Hepatocyte (in vitro differentiated cells): ENCODE measurements around the gene SH3BGRL. TPM values are rescaled to one million over a fixed set of nuclear protein-coding genes. Genes with fewer than 3 reads are reported as not detected.
"Not testable (repeated sequence)": the region's sequence is repeated elsewhere in the genome, so short reads cannot be mapped to it uniquely, and the experiment has no call there.

ENCODE experiments used
- DNase-seq: peaks from one replicate; pipeline ENCODE4 v3.0.0-alpha.2; 2016; ENCODE audit warnings: low spot score
- H2AFZ ChIP-seq: fragments of 200-600 bp; sonication (generic); 2 replicates; pipeline ENCODE4 v1.6.0; 2016; ENCODE audit warnings: antibody characterized with exemption, mild to moderate bottlenecking
- H3K27ac ChIP-seq: fragments of 200-600 bp; sonication (generic); 2 replicates; pipeline ENCODE4 v1.5.1; 2016; ENCODE audit warnings: mild to moderate bottlenecking
- H3K27me3 ChIP-seq: fragments of 200-600 bp; sonication (generic); 2 replicates; pipeline ENCODE4 v1.6.1; 2016
- H3K36me3 ChIP-seq: fragments of 200-600 bp; sonication (generic); replicated peaks from 2 replicates; pipeline ENCODE4 v1.5.1; 2016; ENCODE audit warnings: low read depth; ENCODE audit not compliant: insufficient read depth
- H3K4me1 ChIP-seq: fragments of 200-600 bp; sonication (generic); 2 replicates; pipeline ENCODE4 v1.5.1; 2016; ENCODE audit warnings: mild to moderate bottlenecking, moderate library complexity; ENCODE audit not compliant: insufficient read depth
- H3K4me2 ChIP-seq: fragments of 200-600 bp; sonication (generic); 2 replicates; pipeline ENCODE4 v1.6.0; 2016
- H3K4me3 ChIP-seq: fragments of 200-600 bp; sonication (generic); 2 replicates; pipeline ENCODE4 v1.5.1; 2016; ENCODE audit warnings: mild to moderate bottlenecking
- H3K79me2 ChIP-seq: fragments of 200-600 bp; sonication (generic); 2 replicates; pipeline ENCODE4 v1.6.0; 2017; ENCODE audit warnings: mild to moderate bottlenecking
- H3K9me2 ChIP-seq: fragments of 200-600 bp; sonication (generic); replicated peaks from 2 replicates; pipeline ENCODE4 v1.6.0; 2017; ENCODE audit warnings: mild to moderate bottlenecking; ENCODE audit not compliant: insufficient read depth
- H3K9me3 ChIP-seq: fragments of 200-600 bp; sonication (generic); 2 replicates; pipeline ENCODE4 v1.5.1; 2016; ENCODE audit warnings: low read depth, mild to moderate bottlenecking
- H4K20me1 ChIP-seq: fragments of 200-600 bp; sonication (generic); 2 replicates; pipeline ENCODE4 v1.6.0; 2016; ENCODE audit warnings: mild to moderate bottlenecking; ENCODE audit not compliant: insufficient read depth, poor library complexity, severe bottlenecking
- CTCF ChIP-seq: fragments of 200-600 bp; sonication (generic); IDR thresholded peaks from 2 replicates; pipeline ENCODE4 v1.5.1; 2016; ENCODE audit warnings: antibody characterized with exemption, mild to moderate bottlenecking; ENCODE audit not compliant: poor library complexity
- EZH2 ChIP-seq: fragments of 200-600 bp; sonication (generic); IDR thresholded peaks from 2 replicates; pipeline ENCODE4 v1.6.1; 2016; ENCODE audit warnings: antibody characterized with exemption, mild to moderate bottlenecking, borderline replicate concordance
- EZH2phosphoT487 ChIP-seq: fragments of 200-600 bp; sonication (generic); IDR thresholded peaks from one replicate; pipeline ENCODE4 v1.6.1; 2018; ENCODE audit warnings: antibody characterized with exemption, mild to moderate bottlenecking, low read depth, moderate library complexity; ENCODE audit not compliant: unreplicated experiment, severe bottlenecking
- WGBS: methylation state at CpG from one replicate; pipeline ENCODE4 v1.1.6; 2016; ENCODE audit warnings: low lambda C conversion rate; ENCODE audit errors: missing lambda C conversion rate; 5-methylcytosine and 5-hydroxymethylcytosine counted together
- polyA plus RNA-seq: library from polyadenylated mRNA; unstranded; fragments of >200 nt; fragmentation: Nextera tagmentation; extraction: Ambion mirVana; gene quantifications from 2 replicates; pipeline ENCODE4 v1.2.1, GENCODE V29; 2016
- total RNA-seq: library from RNA; depleted of rRNA; stranded (reverse); fragments of >200 nt; gene quantifications from 2 replicates; pipeline ENCODE4 v1.2.3, GENCODE V29; 2014

Gene SH3BGRL
- total and polyA plus RNA-seq, 2 experiments from 2014 or later: 72.3 to 110 TPM

- 88% methylated on average over 5 of the region's 5 CpGs for WGBS
- Histone ChIP-seq H4K20me1 (no peaks in the 10 kb centered on the region), H3K9me3 (no peaks in the 10 kb centered on the region), H3K4me2 (no peak overlapping the region), H3K36me3 (no peaks in the 10 kb centered on the region), H3K27me3 (no peaks in the 10 kb centered on the region), H3K27ac (no peak overlapping the region), H3K4me3 (no peak overlapping the region), H3K4me1 (no peaks in the 10 kb centered on the region), H3K79me2 (no peaks in the 10 kb centered on the region), H2AFZ (no peak overlapping the region), H3K9me2 (no peaks in the 10 kb centered on the region)
- TF ChIP-seq EZH2phosphoT487: no peak
- no peak for TF ChIP-seq EZH2
- TF ChIP-seq CTCF: no peak
- DNase-seq: no peak
Observed at GRCh38 chrX:81316163-81316562, 114.3 kb downstream of the SH3BGRL start.

DNA sequence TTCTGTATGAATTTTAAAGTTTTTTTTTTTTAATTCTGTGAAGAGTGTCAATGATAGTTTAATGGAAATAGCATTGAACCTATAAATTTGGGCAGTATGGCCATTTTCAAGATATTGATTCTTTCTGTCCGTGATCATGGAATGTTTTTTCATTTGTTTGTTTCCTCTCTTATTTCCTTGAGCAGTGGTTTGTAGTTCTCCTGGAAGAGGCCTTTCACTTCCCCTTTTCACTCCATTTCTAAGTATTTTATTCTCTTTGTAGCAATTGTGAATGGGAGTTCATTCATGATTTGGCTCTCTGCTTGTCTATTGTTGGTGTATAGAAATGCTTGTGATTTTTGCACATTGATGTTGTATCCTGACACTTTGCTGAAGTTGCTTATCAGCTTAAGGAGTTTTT lies 129.8 kb downstream of the SH3BGRL start:
- not testable (repeated sequence) for H4K20me1 ChIP-seq, H3K4me2 ChIP-seq, H3K9me3 ChIP-seq, H3K79me2 ChIP-seq, H3K27me3 ChIP-seq, H3K36me3 ChIP-seq, H2AFZ ChIP-seq, H3K4me1 ChIP-seq, H3K4me3 ChIP-seq, H3K9me2 ChIP-seq, H3K27ac ChIP-seq, DNase-seq
- WGBS: 70% methylated on average over 1 of the region's 1 CpG

- Histone ChIP-seq H3K9me2 (no peaks in the 10 kb centered on the region), H3K27ac (no peak overlapping the region), H2AFZ (no peak overlapping the region), H3K79me2 (no peaks in the 10 kb centered on the region), H3K4me1 (no peaks in the 10 kb centered on the region), H3K9me3 (no peaks in the 10 kb centered on the region), H3K4me3 (no peak overlapping the region), H3K27me3 (no peaks in the 10 kb centered on the region), H3K4me2 (no peak overlapping the region), H4K20me1 (no peaks in the 10 kb centered on the region), H3K36me3 (no peaks in the 10 kb centered on the region)
- 87% methylated on average over 4 of the region's 4 CpGs for WGBS
- no peak for TF ChIP-seq CTCF
- TF ChIP-seq EZH2phosphoT487: no peak
- no peak for TF ChIP-seq EZH2
- DNase-seq: no peak
Observed at GRCh38 chrX:81336455-81337152, 134.7 kb downstream of the SH3BGRL start.

DNA sequence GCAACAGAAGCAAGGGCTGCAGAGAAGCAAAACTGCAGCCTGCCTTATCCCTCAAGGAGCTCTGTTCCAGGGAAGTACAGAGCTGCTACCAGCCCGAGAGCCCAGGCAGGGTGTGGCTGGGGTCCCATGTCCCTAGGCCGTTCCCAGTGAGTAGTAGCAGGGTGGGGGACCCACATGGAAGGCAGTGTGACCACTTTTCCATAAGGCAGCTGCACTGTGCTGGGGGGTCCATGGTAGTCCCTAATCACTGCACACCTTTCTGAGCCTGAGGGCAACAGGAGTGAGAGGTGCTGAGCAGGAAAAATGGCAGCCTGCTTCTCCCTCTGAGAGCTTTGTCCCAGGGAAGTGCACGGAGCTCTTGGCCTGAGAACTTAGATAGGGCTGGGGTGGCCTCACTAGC lies 135.9 kb downstream of the SH3BGRL start:
- no peak overlapping the region for H3K4me3 ChIP-seq
- no peaks in the 10 kb centered on the region for H3K9me2 ChIP-seq
- no peaks in the 10 kb centered on the region for H4K20me1 ChIP-seq
- no peak overlapping the region for H3K4me2 ChIP-seq
- 80% methylated on average over 3 of the region's 3 CpGs for WGBS
- H3K27me3 ChIP-seq: no peaks in the 10 kb centered on the region
- H3K36me3 ChIP-seq: no peaks in the 10 kb centered on the region
- TF ChIP-seq CTCF (no peak), EZH2phosphoT487 (no peak), EZH2 (no peak)
- H3K79me2 ChIP-seq: no peaks in the 10 kb centered on the region
- no peak overlapping the region for H3K27ac ChIP-seq
- H2AFZ ChIP-seq: no peak overlapping the region
- H3K4me1 ChIP-seq: no peaks in the 10 kb centered on the region
- H3K9me3 ChIP-seq: no peaks in the 10 kb centered on the region
- no peak for DNase-seq
